HCT116 (cell line): ENCODE results near the gene HIVEP2. TPM values are rescaled to one million over a fixed set of nuclear protein-coding genes. Genes with fewer than 3 reads are reported as not detected.

Source experiments
- ATAC-seq: fragments of 200-7000 bp; cut with Tn5 transposase; 2 replicates; pipeline ENCODE4 v1.9.1; 2020; ENCODE audit warnings: mild to moderate bottlenecking, moderate library complexity
- BruUV-seq: library from RNA; stranded (reverse); fragments of 400-500 nt; replicated peaks from 2 replicates; lab custom pipeline; 2021; lab: Mats Ljungman, UMichigan
- CTCF ChIA-PET: fragments of 300-600 bp; sonication (Branson Sonifier 250); formaldehyde crosslinking; loops from one replicate; lab custom pipeline; 2021; ENCODE audit warnings: antibody characterized with exemption; lab: Charles Lee
- POLR2A ChIA-PET: fragments of 300-600, 350-600 bp; sonication (Branson Sonifier 250); formaldehyde crosslinking; loops from one replicate; lab custom pipeline; 2021; ENCODE audit warnings: antibody characterized with exemption; lab: Charles Lee
- RAD21 ChIA-PET, 2 experiments: fragments of 300-600 bp; sonication (Branson Sonifier 250); formaldehyde crosslinking; loops; one replicate each; lab custom pipeline; 2023; ENCODE audit warnings: low total read pairs in 2 of 2; ENCODE audit not compliant: uncharacterized antibody in 2 of 2, unreplicated experiment in 2 of 2, low non-redundant PET in 1 of 2; lab: Charles Lee
- DNase-seq: peaks from one replicate; pipeline ENCODE4 v3.0.0-alpha.2; 2010; ENCODE audit warnings: low read depth, low spot score
- H2AFZ ChIP-seq: fragments of 200-600 bp; shearing (Covaris generic), sonication (generic); 2 replicates; pipeline ENCODE4 v1.6.1; 2017; ENCODE audit warnings: low read depth, mixed run types, mixed read lengths, antibody characterized with exemption, low read length; ENCODE audit not compliant: poor library complexity, severe bottlenecking
- H3K27ac ChIP-seq: 2 replicates; pipeline ENCODE4 v1.5.1; 2012; ENCODE audit warnings: low read depth, low read length
- H3K27me3 ChIP-seq: fragments of 200-600 bp; sonication (generic); 2 replicates; pipeline ENCODE4 v1.6.1; 2016; ENCODE audit warnings: mixed run types, low read length, mixed read lengths; ENCODE audit not compliant: insufficient read depth
- H3K36me3 ChIP-seq, 2 experiments: fragments of 200-500 bp in 1 of 2; fragments of 200-600 bp in 1 of 2; sonication (Bioruptor generic) in 1 of 2; sonication (generic) in 1 of 2; 2 replicates each; pipeline versions ENCODE4 v1.5.1 to v1.6.1; 2014 to 2016; ENCODE audit warnings: low read length in 2 of 2, inconsistent platforms in 1 of 2, mixed read lengths in 1 of 2, mixed run types in 1 of 2; ENCODE audit not compliant: insufficient read depth in 2 of 2, control insufficient read depth in 1 of 2
- H3K4me1 ChIP-seq, 2 experiments: fragments of 200-600 bp in 1 of 2; sonication (generic) in 1 of 2; 2 replicates each; pipeline versions ENCODE4 v1.5.1 to v1.6.1; 2012 to 2017; ENCODE audit warnings: low read length in 2 of 2, inconsistent platforms in 1 of 2, mild to moderate bottlenecking in 1 of 2, mixed read lengths in 1 of 2, mixed run types in 1 of 2, moderate library complexity in 1 of 2; ENCODE audit not compliant: insufficient read depth in 2 of 2, control insufficient read depth in 1 of 2
- H3K4me2 ChIP-seq: fragments of 200-600 bp; sonication (generic); 2 replicates; pipeline ENCODE4 v1.6.1; 2017; ENCODE audit warnings: mixed run types, low read length, mixed read lengths
- H3K4me3 ChIP-seq, 2 experiments: fragments of 200-600 bp in 1 of 2; sonication (generic) in 1 of 2; replicated peaks in 1 of 2; 2 replicates each; pipeline ENCODE4 v1.5.1; 2011 to 2016; ENCODE audit warnings: low read length in 2 of 2, control low read depth in 1 of 2, low read depth in 1 of 2, mild to moderate bottlenecking in 1 of 2, mixed read lengths in 1 of 2, mixed run types in 1 of 2
- H3K79me2 ChIP-seq: fragments of 200-600 bp; sonication (generic); 2 replicates; pipeline ENCODE4 v1.6.1; 2017; ENCODE audit warnings: mild to moderate bottlenecking, mixed run types, low read length, moderate library complexity, mixed read lengths; ENCODE audit not compliant: insufficient read depth
- H3K9ac ChIP-seq: fragments of 200-600 bp; sonication (generic); 2 replicates; pipeline ENCODE4 v1.6.1; 2016; ENCODE audit warnings: low read length, mixed read lengths
- H3K9me2 ChIP-seq: fragments of 200-600 bp; sonication (generic), shearing (Covaris generic); 2 replicates; pipeline ENCODE4 v1.6.1; 2017; ENCODE audit warnings: mixed run types, mild to moderate bottlenecking, moderate library complexity; ENCODE audit not compliant: insufficient read depth
- H3K9me3 ChIP-seq, 2 experiments: fragments of 200-500 bp in 1 of 2; fragments of 200-600 bp in 1 of 2; sonication (Bioruptor generic) in 1 of 2; sonication (generic) in 1 of 2; 2 replicates each; pipeline ENCODE4 v1.6.1; 2014 to 2017; ENCODE audit warnings: low read length in 2 of 2, mixed read lengths in 2 of 2, inconsistent platforms in 1 of 2, low read depth in 1 of 2, mild to moderate bottlenecking in 1 of 2, mixed run types in 1 of 2, moderate library complexity in 1 of 2; ENCODE audit not compliant: control insufficient read depth in 1 of 2, insufficient read depth in 1 of 2
- H4K20me1 ChIP-seq: fragments of 200-600 bp; sonication (generic), shearing (Covaris generic); 2 replicates; pipeline ENCODE4 v1.6.1; 2017; ENCODE audit warnings: mixed run types, mild to moderate bottlenecking, moderate library complexity; ENCODE audit not compliant: insufficient read depth
- ATF3 ChIP-seq: IDR thresholded peaks from 2 replicates; pipeline ENCODE4 v1.6.1; 2012
- CEBPB ChIP-seq: IDR thresholded peaks from 2 replicates; pipeline ENCODE4 v1.6.1; 2012; ENCODE audit warnings: low read depth
- ELF1 ChIP-seq: IDR thresholded peaks from 2 replicates; pipeline ENCODE4 v1.6.1; 2012; ENCODE audit warnings: low read depth, borderline replicate concordance
- EZH2 ChIP-seq: fragments of 200-600 bp; sonication (generic); IDR thresholded peaks from 2 replicates; pipeline ENCODE4 v1.6.1; 2017; ENCODE audit warnings: antibody characterized with exemption, mixed run types
- EZH2phosphoT487 ChIP-seq: fragments of 200-600 bp; IDR thresholded peaks from 2 replicates; pipeline ENCODE4 v1.6.1; 2018; ENCODE audit warnings: antibody characterized with exemption, borderline replicate concordance
- FOSL1 ChIP-seq: IDR thresholded peaks from 2 replicates; pipeline ENCODE4 v1.6.1; 2012; ENCODE audit warnings: low read depth
- JUND ChIP-seq: IDR thresholded peaks from 2 replicates; pipeline ENCODE4 v1.6.1; 2012
- POLR2A ChIP-seq: IDR thresholded peaks from 2 replicates; pipeline ENCODE4 v1.7.0; 2011; ENCODE audit warnings: borderline replicate concordance; ENCODE audit not compliant: insufficient read depth, insufficient read length; ENCODE audit errors: extremely low read depth
- POLR2AphosphoS5 ChIP-seq: IDR thresholded peaks from 2 replicates; pipeline ENCODE4 v1.6.1; 2011; ENCODE audit warnings: mild to moderate bottlenecking, low read depth, low read length, moderate library complexity
- RAD21 ChIP-seq: IDR thresholded peaks from 2 replicates; pipeline ENCODE4 v1.6.1; 2012; ENCODE audit warnings: low read depth, mild to moderate bottlenecking
- SP1 ChIP-seq: IDR thresholded peaks from 2 replicates; pipeline ENCODE4 v1.6.1; 2012; ENCODE audit warnings: low read depth
- TCF7L2 ChIP-seq: IDR thresholded peaks from 2 replicates; pipeline ENCODE4 v1.7.0; 2011; ENCODE audit warnings: borderline replicate concordance, inconsistent platforms; ENCODE audit not compliant: insufficient read depth, insufficient read length; ENCODE audit errors: extremely low read depth
- ZFX ChIP-seq: fragments of 450-650 bp; IDR thresholded peaks from 2 replicates; pipeline ENCODE4 v1.6.1; 2017
- intact Hi-C: fragments of 100-400 bp; cut with micrococcal nuclease; formaldehyde crosslinking; loops from 2 replicates; pipeline ENCODE4 v1.10.0; 2022
- total RNA-seq: library from RNA; stranded (reverse); gene quantifications from one replicate; pipeline ENCODE4 v1.2.1, GENCODE V29; 2021; ENCODE audit not compliant: unreplicated experiment
- TF ChIP-seq, protein P1 (sequence below), 3 experiments: fragments of 200-600 bp in 1 of 3; sonication (generic) in 1 of 3; IDR thresholded peaks in 2 of 3; conservative IDR thresholded peaks in 1 of 3; 2 replicates each; pipeline ENCODE4 v1.5.1; 2012 to 2017; ENCODE audit warnings: low read depth in 2 of 3, low read length in 2 of 3, antibody characterized with exemption in 1 of 3, borderline replicate concordance in 1 of 3, control low read depth in 1 of 3, mild to moderate bottlenecking in 1 of 3, mixed read lengths in 1 of 3, mixed run types in 1 of 3, moderate library complexity in 1 of 3; ENCODE audit not compliant: insufficient read depth in 1 of 3
- TF ChIP-seq, protein P2 (sequence below): IDR thresholded peaks from 2 replicates; pipeline ENCODE4 v1.6.1; 2011; ENCODE audit warnings: mild to moderate bottlenecking, low read length, moderate library complexity; ENCODE audit not compliant: insufficient replicate concordance; ENCODE audit errors: extremely low read depth

Gene HIVEP2
- total RNA-seq, 1 experiment from 2014 or later: 8.1 TPM

DNA sequence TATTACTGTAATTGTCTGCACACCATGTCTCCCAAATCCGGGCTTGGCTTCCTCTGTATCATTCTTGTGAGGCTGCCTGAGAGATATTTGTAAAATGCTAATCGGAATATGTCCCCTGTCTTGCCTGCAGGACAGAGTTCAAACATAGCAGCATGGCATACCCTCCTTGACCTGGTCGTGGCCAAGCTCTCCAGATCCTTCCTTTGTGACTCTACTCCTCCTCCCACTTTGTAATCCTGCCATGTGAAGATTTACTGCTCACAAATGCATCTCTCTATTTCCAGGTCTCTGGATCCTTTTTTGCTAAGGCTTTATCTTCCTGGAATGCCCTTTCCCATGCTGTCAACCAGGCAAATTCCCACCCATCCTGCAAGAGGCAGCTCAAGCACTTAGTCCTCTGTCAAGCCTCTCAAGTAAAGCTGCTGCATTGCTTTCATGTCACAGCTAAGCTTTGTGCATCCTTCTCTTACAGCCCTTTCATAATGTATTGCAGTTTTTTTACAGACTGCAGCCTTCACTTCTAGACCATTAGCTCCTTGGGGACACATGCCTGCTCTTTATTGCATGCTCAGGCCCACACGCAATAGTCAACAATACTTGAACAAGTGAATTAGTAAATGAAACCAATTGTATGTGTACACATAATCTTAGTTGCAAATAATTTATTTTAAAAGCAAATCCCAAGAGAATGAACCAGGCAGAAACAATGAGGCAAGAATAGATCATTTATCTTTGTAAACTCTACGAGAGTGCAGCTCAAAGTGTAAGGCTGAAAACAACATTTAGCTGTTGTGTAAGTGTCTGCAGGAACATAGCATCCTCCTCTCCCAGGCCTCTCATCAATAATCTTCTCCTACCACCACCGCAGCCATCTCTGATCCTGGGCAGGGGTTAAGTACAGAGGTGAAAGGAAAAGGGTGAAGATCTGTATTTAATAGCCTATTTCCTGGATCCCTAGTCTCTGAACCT is 45.8 kb downstream of the HIVEP2 start:
- Histone ChIP-seq H4K20me1 (no peaks in the 10 kb centered on the region), H3K79me2 (no peaks in the 10 kb centered on the region), H3K4me1 (peaks cover 7 to 21% of the 10 kb centered on the region in 2 experiments; a peak in 3 of 4 replicates), H3K4me3 (no peak overlapping the region), H3K4me2 (no peak overlapping the region), H3K27ac (no peak overlapping the region), H3K27me3 (no peaks in the 10 kb centered on the region), H3K36me3 (no peaks in the 10 kb centered on the region), H3K9ac (no peak overlapping the region), H2AFZ (no peak overlapping the region), H3K9me3 (no peaks in the 10 kb centered on the region), H3K9me2 (no peaks in the 10 kb centered on the region)
- no TSS peak for BruUV-seq
- ChIA-PET RAD21 (no interaction called here), POLR2A (no interaction called here), CTCF (no interaction called here)
- ATAC-seq: no peak
- DNase-seq: no peak
- TF ChIP-seq JUND (no peak), EZH2phosphoT487 (no peak), ATF3 (no peak), EZH2 (no peak), TCF7L2 (no peak)
- intact Hi-C loops: no loop called here

DNA sequence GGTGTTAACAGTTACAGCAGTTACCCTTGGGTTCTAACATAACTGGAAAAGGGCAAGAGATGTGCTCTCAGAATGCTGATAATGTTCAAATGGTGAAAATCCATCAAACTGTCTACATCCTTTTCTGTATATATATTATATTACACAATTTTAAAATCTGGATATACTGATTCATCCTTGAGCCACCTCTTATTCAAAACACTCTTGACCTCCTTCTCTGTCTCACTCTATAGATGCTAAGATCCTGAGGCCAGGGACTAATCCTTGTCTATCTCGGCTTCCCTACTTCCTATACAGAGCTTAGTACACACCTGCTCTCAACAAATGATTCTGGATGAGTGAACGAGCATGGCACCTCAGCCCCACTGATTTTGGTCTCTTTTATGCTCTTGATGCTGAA is 47.3 kb downstream of the HIVEP2 start:
- H3K4me1 ChIP-seq: peaks cover 7 to 16% of the 10 kb centered on the region in 2 experiments; a peak in 3 of 4 replicates
- no peaks in the 10 kb centered on the region for H3K9me3 ChIP-seq
- no peak overlapping the region for H2AFZ ChIP-seq
- POLR2A ChIA-PET: no interaction called here
- no peak overlapping the region for H3K4me2 ChIP-seq
- no peak for TF ChIP-seq ZFX
- no peak for TF ChIP-seq ELF1
- no peak for TF ChIP-seq SP1
- no peak for TF ChIP-seq POLR2AphosphoS5
- no peak for TF ChIP-seq EZH2phosphoT487
- TF ChIP-seq FOSL1: no peak
- TF ChIP-seq CEBPB: no peak
- TF ChIP-seq, protein P1, sequence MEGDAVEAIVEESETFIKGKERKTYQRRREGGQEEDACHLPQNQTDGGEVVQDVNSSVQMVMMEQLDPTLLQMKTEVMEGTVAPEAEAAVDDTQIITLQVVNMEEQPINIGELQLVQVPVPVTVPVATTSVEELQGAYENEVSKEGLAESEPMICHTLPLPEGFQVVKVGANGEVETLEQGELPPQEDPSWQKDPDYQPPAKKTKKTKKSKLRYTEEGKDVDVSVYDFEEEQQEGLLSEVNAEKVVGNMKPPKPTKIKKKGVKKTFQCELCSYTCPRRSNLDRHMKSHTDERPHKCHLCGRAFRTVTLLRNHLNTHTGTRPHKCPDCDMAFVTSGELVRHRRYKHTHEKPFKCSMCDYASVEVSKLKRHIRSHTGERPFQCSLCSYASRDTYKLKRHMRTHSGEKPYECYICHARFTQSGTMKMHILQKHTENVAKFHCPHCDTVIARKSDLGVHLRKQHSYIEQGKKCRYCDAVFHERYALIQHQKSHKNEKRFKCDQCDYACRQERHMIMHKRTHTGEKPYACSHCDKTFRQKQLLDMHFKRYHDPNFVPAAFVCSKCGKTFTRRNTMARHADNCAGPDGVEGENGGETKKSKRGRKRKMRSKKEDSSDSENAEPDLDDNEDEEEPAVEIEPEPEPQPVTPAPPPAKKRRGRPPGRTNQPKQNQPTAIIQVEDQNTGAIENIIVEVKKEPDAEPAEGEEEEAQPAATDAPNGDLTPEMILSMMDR (IDR thresholded peaks at IDR 0.05 in 2 of 3, conservative IDR thresholded peaks at IDR 0.05 in 1 of 3; ENCODE audit: borderline replicate concordance in 1 of 3, insufficient read depth in 1 of 3, low read depth in 2 of 3, low read length in 2 of 3): no peak
- TF ChIP-seq, protein P2, sequence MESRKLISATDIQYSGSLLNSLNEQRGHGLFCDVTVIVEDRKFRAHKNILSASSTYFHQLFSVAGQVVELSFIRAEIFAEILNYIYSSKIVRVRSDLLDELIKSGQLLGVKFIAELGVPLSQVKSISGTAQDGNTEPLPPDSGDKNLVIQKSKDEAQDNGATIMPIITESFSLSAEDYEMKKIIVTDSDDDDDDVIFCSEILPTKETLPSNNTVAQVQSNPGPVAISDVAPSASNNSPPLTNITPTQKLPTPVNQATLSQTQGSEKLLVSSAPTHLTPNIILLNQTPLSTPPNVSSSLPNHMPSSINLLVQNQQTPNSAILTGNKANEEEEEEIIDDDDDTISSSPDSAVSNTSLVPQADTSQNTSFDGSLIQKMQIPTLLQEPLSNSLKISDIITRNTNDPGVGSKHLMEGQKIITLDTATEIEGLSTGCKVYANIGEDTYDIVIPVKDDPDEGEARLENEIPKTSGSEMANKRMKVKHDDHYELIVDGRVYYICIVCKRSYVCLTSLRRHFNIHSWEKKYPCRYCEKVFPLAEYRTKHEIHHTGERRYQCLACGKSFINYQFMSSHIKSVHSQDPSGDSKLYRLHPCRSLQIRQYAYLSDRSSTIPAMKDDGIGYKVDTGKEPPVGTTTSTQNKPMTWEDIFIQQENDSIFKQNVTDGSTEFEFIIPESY: no peak
- no peak for TF ChIP-seq EZH2
- no peak for TF ChIP-seq RAD21
- TF ChIP-seq POLR2A: no peak
- no peak for TF ChIP-seq ATF3
- RAD21 ChIA-PET: no interaction called here
- intact Hi-C loops: no loop called here
- H3K36me3 ChIP-seq: no peaks in the 10 kb centered on the region
- BruUV-seq: no TSS peak
- DNase-seq (no peak), ATAC-seq (no peak)
- H3K4me3 ChIP-seq: no peak overlapping the region
- CTCF ChIA-PET: no interaction called here
- H3K9ac ChIP-seq: no peak overlapping the region
- H3K79me2 ChIP-seq: no peaks in the 10 kb centered on the region
- no peaks in the 10 kb centered on the region for H3K27me3 ChIP-seq
- no peak overlapping the region for H3K27ac ChIP-seq
- no peaks in the 10 kb centered on the region for H3K9me2 ChIP-seq
- no peaks in the 10 kb centered on the region for H4K20me1 ChIP-seq
